ENCODE measurements around the gene TMEM86A.
A peak's percentile ranks its signal among the peaks of the same experiment; 100 is the strongest.

Gene TMEM86A

GRCh38 chr11:18722293-18722637, 23.7 kb downstream of the TMEM86A start:
- DNase-seq (ENCODE audit: low read depth in 1 of 2, low spot score in 1 of 2), result no peak

- no peak for DNase-seq (ENCODE audit: low read depth in 1 of 2, low spot score in 1 of 2)
Measured at GRCh38 chr11:18723991-18724390, 25.4 kb downstream of the TMEM86A start.

GRCh38 chr11:18726040-18726439, 27.5 kb downstream of the TMEM86A start, which contains the start of gene IGSF22:
TSS of gene IGSF22 (minus strand) at chr11:18726188. CDS start at chr11:18724236, 1,952 bp downstream.
- no peak for DNase-seq (ENCODE audit: low read depth in 1 of 2, low spot score in 1 of 2)

- peak in 1 of 2 donors; percentile 22 for DNase-seq (ENCODE audit: low read depth in 1 of 2, low spot score in 1 of 2)
Measured at GRCh38 chr11:18727479-18728236, 29.1 kb downstream of the TMEM86A start.

- no peak for DNase-seq (ENCODE audit: low read depth in 1 of 2, low spot score in 1 of 2)
Measured at GRCh38 chr11:18728658-18729057, 30.1 kb downstream of the TMEM86A start.

GRCh38 chr11:18729426-18729825, 30.8 kb downstream of the TMEM86A start:
- DNase-seq (ENCODE audit: low read depth in 1 of 2, low spot score in 1 of 2), result no peak

- no peak for DNase-seq (ENCODE audit: low read depth in 1 of 2, low spot score in 1 of 2)
Measured at GRCh38 chr11:18730020-18730419, 31.4 kb downstream of the TMEM86A start.

- DNase-seq (ENCODE audit: low read depth in 1 of 2, low spot score in 1 of 2), result no peak
Measured at GRCh38 chr11:18731441-18731840, 32.9 kb downstream of the TMEM86A start.

GRCh38 chr11:18731949-18732821, 33.6 kb downstream of the TMEM86A start:
- peak; percentile 45 to 46 for DNase-seq (ENCODE audit: low read depth in 1 of 2, low spot score in 1 of 2)

- DNase-seq (ENCODE audit: low read depth in 1 of 2, low spot score in 1 of 2), result no peak
Measured at GRCh38 chr11:18733202-18733601, 34.6 kb downstream of the TMEM86A start.

- DNase-seq (ENCODE audit: low read depth in 1 of 2, low spot score in 1 of 2), result no peak
Measured at GRCh38 chr11:18736590-18737148, 38.1 kb downstream of the TMEM86A start.

- DNase-seq (ENCODE audit: low read depth in 1 of 2, low spot score in 1 of 2), result no peak
Measured at GRCh38 chr11:18737642-18738041, 39.1 kb downstream of the TMEM86A start.

- DNase-seq (ENCODE audit: low read depth in 1 of 2, low spot score in 1 of 2), result no peak
Measured at GRCh38 chr11:18739685-18740084, 41.1 kb downstream of the TMEM86A start.

GRCh38 chr11:18741783-18742182, 43.2 kb downstream of the TMEM86A start:
- DNase-seq (ENCODE audit: low read depth in 1 of 2, low spot score in 1 of 2), result no peak

- DNase-seq (ENCODE audit: low read depth in 1 of 2, low spot score in 1 of 2), result no peak
Measured at GRCh38 chr11:18743365-18743764, 44.8 kb downstream of the TMEM86A start.

- no peak for DNase-seq (ENCODE audit: low read depth in 1 of 2, low spot score in 1 of 2)
Measured at GRCh38 chr11:18743900-18744514, 45.4 kb downstream of the TMEM86A start.

- DNase-seq (ENCODE audit: low read depth in 1 of 2, low spot score in 1 of 2), result no peak
Measured at GRCh38 chr11:18745251-18745650, 46.7 kb downstream of the TMEM86A start.

- DNase-seq (ENCODE audit: low read depth in 1 of 2, low spot score in 1 of 2), result no peak
Measured at GRCh38 chr11:18748766-18749365, 50.3 kb downstream of the TMEM86A start.

- no peak for DNase-seq (ENCODE audit: low read depth in 1 of 2, low spot score in 1 of 2)
Measured at GRCh38 chr11:18749681-18750319, 51.2 kb downstream of the TMEM86A start.

- no peak for DNase-seq (ENCODE audit: low read depth in 1 of 2, low spot score in 1 of 2)
Measured at GRCh38 chr11:18750944-18751343, 52.4 kb downstream of the TMEM86A start.

- DNase-seq (ENCODE audit: low read depth in 1 of 2, low spot score in 1 of 2), result no peak
Measured at GRCh38 chr11:18752502-18752901, 53.9 kb downstream of the TMEM86A start.
